Esophagus mucosa (tissue), 1 donor: Measurements from ENCODE around the gene DOCK11. TPM values are rescaled to one million over a fixed set of nuclear protein-coding genes. Genes with fewer than 3 reads are reported as not detected.

Experiments used
- ATAC-seq: fragments of 200-7000 bp; cut with Tn5 transposase; one replicate; pipeline ENCODE4 v1.9.1; 2020
- total RNA-seq: library from RNA; stranded (reverse); gene quantifications from one replicate; pipeline ENCODE4 v1.2.4, GENCODE V29; 2023
- donor health status: DM: yes; HTN: yes; CAD: no.

Gene DOCK11
- total RNA-seq, 1 donor from 2014 or later, result 9.3 TPM

GRCh38 chrX:118634336-118634735 lies 138.7 kb downstream of the DOCK11 start:
- ATAC-seq, result no peak

GRCh38 chrX:118637997-118638396 lies 142.4 kb downstream of the DOCK11 start:
- no peak for ATAC-seq

- ATAC-seq, result peak; percentile 69
These were observed 148.8 kb downstream of the DOCK11 start for GRCh38 chrX:118644378-118644777.

- ATAC-seq, result peak; percentile 89
These were observed 157.1 kb downstream of the DOCK11 start for GRCh38 chrX:118652717-118653116.

GRCh38 chrX:118654331-118654730 lies 158.7 kb downstream of the DOCK11 start:
- no peak for ATAC-seq

GRCh38 chrX:118655561-118656246 lies 160.1 kb downstream of the DOCK11 start:
- ATAC-seq, result no peak

GRCh38 chrX:118657413-118657812 lies 161.8 kb downstream of the DOCK11 start:
- no peak for ATAC-seq

GRCh38 chrX:118660085-118660484 lies 164.5 kb downstream of the DOCK11 start:
- no peak for ATAC-seq

- ATAC-seq, result peak; percentile 59
These were observed 169.6 kb downstream of the DOCK11 start for GRCh38 chrX:118665204-118665603.

GRCh38 chrX:118666521-118666920 lies 170.9 kb downstream of the DOCK11 start:
- ATAC-seq, result no peak

GRCh38 chrX:118669435-118669834 lies 173.8 kb downstream of the DOCK11 start:
- ATAC-seq, result no peak

GRCh38 chrX:118675326-118675965 lies 179.8 kb downstream of the DOCK11 start:
- ATAC-seq, result no peak

- no peak for ATAC-seq
These were observed 180.3 kb downstream of the DOCK11 start for GRCh38 chrX:118675966-118676349.

- ATAC-seq, result no peak
These were observed 181.7 kb downstream of the DOCK11 start for GRCh38 chrX:118677318-118677717.

GRCh38 chrX:118679290-118679689 lies 183.7 kb downstream of the DOCK11 start:
- ATAC-seq, result no peak

GRCh38 chrX:118682258-118683014 lies 186.8 kb downstream of the DOCK11 start:
- no peak for ATAC-seq

GRCh38 chrX:118685393-118685792 lies 189.8 kb downstream of the DOCK11 start:
- ATAC-seq, result no peak

GRCh38 chrX:118688935-118689334 lies 193.3 kb downstream of the DOCK11 start:
- ATAC-seq, result no peak

- no peak for ATAC-seq
These were observed 198.2 kb downstream of the DOCK11 start for GRCh38 chrX:118693843-118694242.

GRCh38 chrX:118694638-118695037 lies 199.0 kb downstream of the DOCK11 start:
- no peak for ATAC-seq

GRCh38 chrX:118698516-118699170 lies 203.0 kb downstream of the DOCK11 start:
- ATAC-seq, result peak; percentile 72

GRCh38 chrX:118702741-118703140 lies 207.1 kb downstream of the DOCK11 start:
- no peak for ATAC-seq

GRCh38 chrX:118706681-118707080 lies 211.1 kb downstream of the DOCK11 start:
- ATAC-seq, result no peak
